Measurements from ENCODE around the gene MASTL. TPM values are rescaled to one million over a fixed set of nuclear protein-coding genes. Genes with fewer than 3 reads are reported as not detected.
A peak's percentile ranks its signal among the peaks of the same experiment; 100 is the strongest.

The MASTL gene
- total RNA-seq (2021; ENCODE audit: unreplicated experiment), result 12.3 TPM
- polyA plus RNA-seq (2012; ENCODE audit: insufficient read length), result 4.1 TPM
- percentile 69 among the genes with signal in this experiment for Bru-seq, nascent RNA
- percentile 77 among the genes with signal in this experiment for BruChase-seq, experiment 1, labeled RNA remaining after a 2-hour chase
- BruChase-seq, experiment 2, labeled RNA remaining after a 6-hour chase, result percentile 71 among the genes with signal in this experiment
- long read RNA-seq, transcript MASTL-203 (12 exons, 3,623 nt), result major isoform, 7 of 22 reads
- long read RNA-seq, partial matches to known transcripts, result 5 of 22 reads
- long read RNA-seq, other reads (novel, unspliced or antisense), result 4 of 22 reads

DNA sequence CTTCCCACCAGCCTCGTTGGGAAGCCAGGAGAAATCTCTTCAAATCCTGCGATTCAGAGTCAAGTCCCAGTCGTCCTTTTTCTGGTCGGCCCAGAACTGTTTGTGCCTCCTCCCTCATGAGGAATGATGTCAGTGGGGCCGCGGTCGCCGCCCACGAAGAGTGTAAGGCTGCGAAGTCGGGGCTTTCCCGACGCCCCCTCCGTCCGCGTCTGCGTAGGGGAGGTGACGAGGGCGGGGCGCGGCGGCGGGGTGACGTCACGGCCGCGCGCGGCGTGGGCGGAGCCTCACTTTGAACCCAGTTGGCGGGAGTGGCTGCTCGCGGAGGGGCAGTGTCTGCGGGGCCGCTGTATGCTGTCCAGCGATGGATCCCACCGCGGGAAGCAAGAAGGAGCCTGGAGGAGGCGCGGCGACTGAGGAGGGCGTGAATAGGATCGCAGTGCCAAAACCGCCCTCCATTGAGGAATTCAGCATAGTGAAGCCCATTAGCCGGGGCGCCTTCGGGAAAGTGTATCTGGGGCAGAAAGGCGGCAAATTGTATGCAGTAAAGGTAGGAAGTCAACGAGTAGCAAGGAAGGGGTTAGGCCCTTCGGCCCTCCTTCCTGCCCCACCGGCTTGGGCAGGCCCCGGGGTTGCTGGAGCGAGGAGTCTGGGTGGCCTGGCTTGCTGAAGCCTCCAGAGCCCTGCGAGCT is at the start of gene MASTL:
Gene MASTL, plus strand, starts transcription at position 287 of the 689 bp plus-strand sequence. Its CDS starts 75 bp downstream, at position 362.
- DNase-seq (ENCODE audit: low read depth, low spot score), result peak; percentile 42
- Histone ChIP-seq H3K4me1 (ENCODE audit: control insufficient read depth, insufficient read depth, low read length) (peaks cover 11% of the 10 kb centered on the region), H3K27ac (ENCODE audit: low read length) (peak within 1 kb of the TSS; percentile 96), H3K27me3 (ENCODE audit: control insufficient read depth, insufficient read depth, low read length) (no peaks in the 10 kb centered on the region), H3K9me3 (ENCODE audit: control insufficient read depth, insufficient read depth, low read depth, low read length) (no peaks in the 10 kb centered on the region), H3K36me3 (ENCODE audit: control insufficient read depth, insufficient read depth, low read length) (peaks cover 18% of the 10 kb centered on the region), H3K4me3 (ENCODE audit: low read depth in 2 of 2, low read length in 2 of 2) (peak within 1 kb of the TSS; percentile 94 to 95)
- ChIA-PET POLR2A (interaction anchor here (0.6 kb wide), 1 partner anchor 87 kb away, joined by 4 read pairs; no protein-coding TSS in a partner anchor), CTCF (no interaction called here)
- BruUV-seq (replicated peaks), result no TSS peak
- TF ChIP-seq POLR2AphosphoS5 (IDR thresholded peaks at IDR 0.05; ENCODE audit: low read depth, low read length), result peak; percentile 37; the same call in 1 of the 2 replicates
- no peak for TF ChIP-seq TCF7L2 (IDR thresholded peaks at IDR 0.05; ENCODE audit: low read depth, low read length)
- TF ChIP-seq, protein P1, sequence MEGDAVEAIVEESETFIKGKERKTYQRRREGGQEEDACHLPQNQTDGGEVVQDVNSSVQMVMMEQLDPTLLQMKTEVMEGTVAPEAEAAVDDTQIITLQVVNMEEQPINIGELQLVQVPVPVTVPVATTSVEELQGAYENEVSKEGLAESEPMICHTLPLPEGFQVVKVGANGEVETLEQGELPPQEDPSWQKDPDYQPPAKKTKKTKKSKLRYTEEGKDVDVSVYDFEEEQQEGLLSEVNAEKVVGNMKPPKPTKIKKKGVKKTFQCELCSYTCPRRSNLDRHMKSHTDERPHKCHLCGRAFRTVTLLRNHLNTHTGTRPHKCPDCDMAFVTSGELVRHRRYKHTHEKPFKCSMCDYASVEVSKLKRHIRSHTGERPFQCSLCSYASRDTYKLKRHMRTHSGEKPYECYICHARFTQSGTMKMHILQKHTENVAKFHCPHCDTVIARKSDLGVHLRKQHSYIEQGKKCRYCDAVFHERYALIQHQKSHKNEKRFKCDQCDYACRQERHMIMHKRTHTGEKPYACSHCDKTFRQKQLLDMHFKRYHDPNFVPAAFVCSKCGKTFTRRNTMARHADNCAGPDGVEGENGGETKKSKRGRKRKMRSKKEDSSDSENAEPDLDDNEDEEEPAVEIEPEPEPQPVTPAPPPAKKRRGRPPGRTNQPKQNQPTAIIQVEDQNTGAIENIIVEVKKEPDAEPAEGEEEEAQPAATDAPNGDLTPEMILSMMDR (IDR thresholded peaks at IDR 0.05), result no peak
- TF ChIP-seq, protein P2, sequence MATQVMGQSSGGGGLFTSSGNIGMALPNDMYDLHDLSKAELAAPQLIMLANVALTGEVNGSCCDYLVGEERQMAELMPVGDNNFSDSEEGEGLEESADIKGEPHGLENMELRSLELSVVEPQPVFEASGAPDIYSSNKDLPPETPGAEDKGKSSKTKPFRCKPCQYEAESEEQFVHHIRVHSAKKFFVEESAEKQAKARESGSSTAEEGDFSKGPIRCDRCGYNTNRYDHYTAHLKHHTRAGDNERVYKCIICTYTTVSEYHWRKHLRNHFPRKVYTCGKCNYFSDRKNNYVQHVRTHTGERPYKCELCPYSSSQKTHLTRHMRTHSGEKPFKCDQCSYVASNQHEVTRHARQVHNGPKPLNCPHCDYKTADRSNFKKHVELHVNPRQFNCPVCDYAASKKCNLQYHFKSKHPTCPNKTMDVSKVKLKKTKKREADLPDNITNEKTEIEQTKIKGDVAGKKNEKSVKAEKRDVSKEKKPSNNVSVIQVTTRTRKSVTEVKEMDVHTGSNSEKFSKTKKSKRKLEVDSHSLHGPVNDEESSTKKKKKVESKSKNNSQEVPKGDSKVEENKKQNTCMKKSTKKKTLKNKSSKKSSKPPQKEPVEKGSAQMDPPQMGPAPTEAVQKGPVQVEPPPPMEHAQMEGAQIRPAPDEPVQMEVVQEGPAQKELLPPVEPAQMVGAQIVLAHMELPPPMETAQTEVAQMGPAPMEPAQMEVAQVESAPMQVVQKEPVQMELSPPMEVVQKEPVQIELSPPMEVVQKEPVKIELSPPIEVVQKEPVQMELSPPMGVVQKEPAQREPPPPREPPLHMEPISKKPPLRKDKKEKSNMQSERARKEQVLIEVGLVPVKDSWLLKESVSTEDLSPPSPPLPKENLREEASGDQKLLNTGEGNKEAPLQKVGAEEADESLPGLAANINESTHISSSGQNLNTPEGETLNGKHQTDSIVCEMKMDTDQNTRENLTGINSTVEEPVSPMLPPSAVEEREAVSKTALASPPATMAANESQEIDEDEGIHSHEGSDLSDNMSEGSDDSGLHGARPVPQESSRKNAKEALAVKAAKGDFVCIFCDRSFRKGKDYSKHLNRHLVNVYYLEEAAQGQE (IDR thresholded peaks at IDR 0.05; ENCODE audit: insufficient read depth in 1 of 2, low read depth in 2 of 2, low read length in 1 of 2), result no peak
- 0 out of 2 replicates have a peak, but pooled peaks have one; percentile 51 for TF ChIP-seq SIN3A (IDR thresholded peaks at IDR 0.05; ENCODE audit: borderline replicate concordance, insufficient read depth, low read depth, low read length)
- in situ Hi-C loops (cut with HindIII; ENCODE audit: low pct_unique_long_range_greater_than_20kb, low sequenced_read_pairs), result no loop called here
- ATAC-seq, result peak; percentile 93
- intact Hi-C loops (cut with micrococcal nuclease; ENCODE audit: unreplicated experiment), result no loop called here

DNA sequence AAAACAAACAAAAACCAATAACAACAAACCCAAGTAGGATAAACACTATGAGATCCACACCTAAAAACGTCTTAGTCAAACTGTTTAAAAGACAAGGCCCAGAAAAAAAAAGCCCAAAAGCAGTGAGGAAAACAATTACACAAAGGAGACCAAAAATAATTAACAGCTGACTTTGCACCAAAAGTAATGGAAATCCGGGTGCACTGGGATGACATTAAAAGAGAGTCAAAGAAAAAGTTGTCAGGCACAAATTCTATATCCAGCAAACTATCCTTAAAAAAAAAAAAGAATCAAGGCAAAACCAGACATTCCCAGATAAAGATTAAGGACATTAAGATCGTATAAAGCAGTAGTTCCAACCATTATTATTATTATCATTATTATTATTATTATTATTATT is 47.0 kb upstream of the MASTL start:
- BruUV-seq (replicated peaks), result no TSS peak
- ATAC-seq (no peak), DNase-seq (ENCODE audit: low read depth, low spot score) (no peak)
- Histone ChIP-seq H3K4me3 (ENCODE audit: low read depth in 2 of 2, low read length in 2 of 2) (no peak overlapping the region), H3K27ac (ENCODE audit: low read length) (no peak overlapping the region), H3K36me3 (ENCODE audit: control insufficient read depth, insufficient read depth, low read length) (peaks cover 13% of the 10 kb centered on the region), H3K4me1 (ENCODE audit: control insufficient read depth, insufficient read depth, low read length) (no peaks in the 10 kb centered on the region), H3K9me3 (ENCODE audit: control insufficient read depth, insufficient read depth, low read depth, low read length) (no peaks in the 10 kb centered on the region), H3K27me3 (ENCODE audit: control insufficient read depth, insufficient read depth, low read length) (no peaks in the 10 kb centered on the region)
- TF ChIP-seq POLR2AphosphoS5 (IDR thresholded peaks at IDR 0.05; ENCODE audit: low read depth, low read length), result no peak
- TF ChIP-seq TCF7L2 (IDR thresholded peaks at IDR 0.05; ENCODE audit: low read depth, low read length), result no peak
- TF ChIP-seq SIN3A (IDR thresholded peaks at IDR 0.05; ENCODE audit: borderline replicate concordance, insufficient read depth, low read depth, low read length), result no peak
- TF ChIP-seq, protein P1 (IDR thresholded peaks at IDR 0.05), result no peak
- TF ChIP-seq, protein P2 (IDR thresholded peaks at IDR 0.05; ENCODE audit: insufficient read depth in 1 of 2, low read depth in 2 of 2, low read length in 1 of 2), result no peak
- CTCF ChIA-PET, result no interaction called here
- POLR2A ChIA-PET, result no interaction called here
- intact Hi-C loops (cut with micrococcal nuclease; ENCODE audit: unreplicated experiment), result no loop called here
- in situ Hi-C loops (cut with HindIII; ENCODE audit: low pct_unique_long_range_greater_than_20kb, low sequenced_read_pairs), result no loop called here
